ENCODE data around the gene NGFR.

- TF ChIP-seq, protein P1, sequence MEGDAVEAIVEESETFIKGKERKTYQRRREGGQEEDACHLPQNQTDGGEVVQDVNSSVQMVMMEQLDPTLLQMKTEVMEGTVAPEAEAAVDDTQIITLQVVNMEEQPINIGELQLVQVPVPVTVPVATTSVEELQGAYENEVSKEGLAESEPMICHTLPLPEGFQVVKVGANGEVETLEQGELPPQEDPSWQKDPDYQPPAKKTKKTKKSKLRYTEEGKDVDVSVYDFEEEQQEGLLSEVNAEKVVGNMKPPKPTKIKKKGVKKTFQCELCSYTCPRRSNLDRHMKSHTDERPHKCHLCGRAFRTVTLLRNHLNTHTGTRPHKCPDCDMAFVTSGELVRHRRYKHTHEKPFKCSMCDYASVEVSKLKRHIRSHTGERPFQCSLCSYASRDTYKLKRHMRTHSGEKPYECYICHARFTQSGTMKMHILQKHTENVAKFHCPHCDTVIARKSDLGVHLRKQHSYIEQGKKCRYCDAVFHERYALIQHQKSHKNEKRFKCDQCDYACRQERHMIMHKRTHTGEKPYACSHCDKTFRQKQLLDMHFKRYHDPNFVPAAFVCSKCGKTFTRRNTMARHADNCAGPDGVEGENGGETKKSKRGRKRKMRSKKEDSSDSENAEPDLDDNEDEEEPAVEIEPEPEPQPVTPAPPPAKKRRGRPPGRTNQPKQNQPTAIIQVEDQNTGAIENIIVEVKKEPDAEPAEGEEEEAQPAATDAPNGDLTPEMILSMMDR (IDR thresholded peaks at IDR 0.05) = no peak
- no peak for TF ChIP-seq POLR2A (IDR thresholded peaks at IDR 0.05)
Observed at GRCh38 chr17:49460401-49460800, 34.7 kb upstream of the NGFR start.

Data from lower leg skin (tissue), 3 donors.